ENCODE results near the gene MORN5. TPM values are rescaled to one million over a fixed set of nuclear protein-coding genes. Genes with fewer than 3 reads are reported as not detected.

Gene MORN5
- total RNA-seq, 2 experiments from 2014 or later, result not detected

GRCh38 chr9:122212473-122213004 lies 52.8 kb downstream of the MORN5 start:
- peaks cover 4% of the 10 kb centered on the region for H3K4me1 Mint-ChIP-seq

DNA sequence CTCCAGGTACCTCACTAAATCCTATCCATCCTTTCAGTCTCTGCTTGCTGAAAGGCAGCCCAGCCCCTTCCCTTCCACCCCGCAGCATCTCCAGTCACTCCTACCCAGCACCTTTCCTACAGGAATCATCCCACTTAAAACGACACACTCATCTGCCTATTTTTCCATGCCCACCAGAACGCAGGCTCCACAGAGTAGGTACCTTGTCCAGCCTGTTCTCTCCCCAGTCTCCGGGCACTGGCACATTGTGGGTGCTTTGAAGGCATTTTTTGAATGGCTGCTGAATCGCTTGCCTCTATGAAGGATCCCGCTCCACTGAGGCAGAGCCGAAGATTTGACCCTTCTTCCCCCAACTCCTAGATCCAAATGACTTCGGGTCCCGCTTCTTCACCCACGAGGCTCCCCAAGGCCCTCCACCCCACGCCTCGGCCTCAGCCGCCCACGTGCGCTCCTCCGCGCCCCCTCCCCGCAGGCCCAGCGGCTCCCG lies 53.4 kb downstream of the MORN5 start:
- POLR2A ChIA-PET, result interaction anchor here (1.3 to 1.5 kb wide), 2 partner anchors 52 to 54 kb away, joined by 3 to 4 read pairs; partner anchors contain the start of genes MRRF and RBM18
- H3K27me3 Mint-ChIP-seq, result peaks cover 66% of the 10 kb centered on the region
- ATAC-seq (ENCODE audit: low read depth) (no peak), DNase-seq (no peak)
- H3K27ac Mint-ChIP-seq, result no peak overlapping the region
- H3K4me1 Mint-ChIP-seq, result peaks cover 6% of the 10 kb centered on the region
- peak overlapping the region; percentile 44 for H3K4me3 Mint-ChIP-seq
- no peaks in the 10 kb centered on the region for H3K36me3 Mint-ChIP-seq
- no peaks in the 10 kb centered on the region for H3K9me3 Mint-ChIP-seq

More at GRCh38 chr9:122212473-122213004, 52.8 kb downstream of the MORN5 start:
- ATAC-seq (ENCODE audit: low read depth), result no peak
- Mint-ChIP-seq H3K27me3 (peaks cover 60% of the 10 kb centered on the region), H3K9me3 (no peaks in the 10 kb centered on the region), H3K4me3 (peak overlapping the region; percentile 44), H3K27ac (no peak overlapping the region), H3K36me3 (no peaks in the 10 kb centered on the region)
- POLR2A ChIA-PET, result no interaction called here
- DNase-seq, result no peak

GRCh38 chr9:122213589-122214413 lies 54.1 kb downstream of the MORN5 start:
- Mint-ChIP-seq H3K4me3 (peak overlapping the region; percentile 59), H3K27ac (no peak overlapping the region), H3K27me3 (peaks cover 73% of the 10 kb centered on the region), H3K36me3 (no peaks in the 10 kb centered on the region), H3K4me1 (peaks cover 13% of the 10 kb centered on the region), H3K9me3 (no peaks in the 10 kb centered on the region)
- DNase-seq, result peak; percentile 79
- peak; percentile 85 for ATAC-seq (ENCODE audit: low read depth)
- POLR2A ChIA-PET, result interaction anchor here (1.0 to 1.5 kb wide), 3 partner anchors 26 to 55 kb away, joined by 3 to 4 read pairs (median 3); partner anchors contain the start of genes MRRF and RBM18

- H3K9me3 Mint-ChIP-seq, result no peaks in the 10 kb centered on the region
- POLR2A ChIA-PET, result interaction anchor here (1.0 to 1.5 kb wide), 3 partner anchors 27 to 56 kb away, joined by 3 to 4 read pairs (median 3); partner anchors contain the start of genes MRRF and RBM18
- ATAC-seq (ENCODE audit: low read depth), result no peak
- H3K27ac Mint-ChIP-seq, result no peak overlapping the region
- no peak for DNase-seq
- peaks cover 80% of the 10 kb centered on the region for H3K27me3 Mint-ChIP-seq
- no peaks in the 10 kb centered on the region for H3K36me3 Mint-ChIP-seq
- H3K4me1 Mint-ChIP-seq, result peaks cover 18% of the 10 kb centered on the region
- H3K4me3 Mint-ChIP-seq, result peak overlapping the region; percentile 57
Measured at GRCh38 chr9:122214507-122214906, 54.8 kb downstream of the MORN5 start.

DNA sequence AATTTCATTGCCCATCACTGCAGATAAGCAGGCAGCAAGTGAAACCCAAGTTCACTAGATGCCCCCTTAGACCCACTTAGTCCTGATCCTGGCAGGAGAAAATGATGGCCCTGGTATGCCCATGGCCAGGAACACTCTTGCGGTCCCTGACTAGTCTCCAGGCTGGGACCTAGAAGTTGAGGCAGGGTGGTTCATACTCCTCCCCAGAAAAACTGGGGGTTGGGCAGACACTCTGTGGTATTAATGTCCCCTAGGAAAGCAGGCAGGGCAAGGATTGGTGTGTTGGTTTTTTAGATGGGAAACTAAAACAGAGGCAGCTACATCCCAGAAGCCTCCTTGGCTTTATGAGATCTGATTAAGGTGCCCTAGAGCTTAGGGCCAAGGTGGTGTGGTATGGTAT lies 56.0 kb downstream of the MORN5 start:
- POLR2A ChIA-PET, result no interaction called here
- Mint-ChIP-seq H3K4me3 (no peak overlapping the region), H3K27ac (no peak overlapping the region), H3K9me3 (no peaks in the 10 kb centered on the region), H3K27me3 (peaks cover 88% of the 10 kb centered on the region), H3K4me1 (peaks cover 18% of the 10 kb centered on the region), H3K36me3 (no peaks in the 10 kb centered on the region)
- ATAC-seq (ENCODE audit: low read depth), result no peak
- DNase-seq, result no peak

DNA sequence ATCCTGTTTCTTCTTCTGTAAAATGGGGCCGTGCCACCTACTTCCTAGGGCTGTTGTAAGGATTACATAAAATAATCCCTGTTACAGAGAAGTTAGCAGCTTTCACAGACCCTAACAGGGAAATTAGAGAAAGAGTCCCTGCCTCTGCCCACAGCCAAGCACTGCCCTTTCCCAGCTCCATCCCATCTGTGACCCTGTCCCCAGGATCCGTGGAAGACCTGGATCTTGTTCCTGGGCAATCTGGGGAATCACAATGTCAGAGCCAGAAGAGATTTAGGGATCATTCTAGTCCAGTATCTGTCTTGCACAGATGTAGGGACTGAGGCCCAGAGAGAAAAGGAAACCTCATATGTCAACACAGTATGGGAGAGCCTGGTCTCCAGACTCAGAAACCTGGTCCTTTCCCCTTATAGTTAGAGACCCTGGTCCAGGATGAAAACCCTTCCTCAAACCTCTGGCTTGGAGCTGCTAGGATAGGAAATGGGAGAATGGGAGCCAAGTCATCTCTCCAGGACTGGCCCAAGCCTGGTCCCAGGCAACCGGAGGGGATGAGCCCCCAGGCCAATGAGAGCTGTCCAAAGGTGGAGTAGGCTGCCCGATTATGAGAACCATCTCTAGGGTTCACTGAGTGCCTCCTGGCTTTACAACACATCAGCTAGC lies 56.6 kb downstream of the MORN5 start:
- H3K9me3 Mint-ChIP-seq, result no peaks in the 10 kb centered on the region
- no peak overlapping the region for H3K27ac Mint-ChIP-seq
- H3K4me1 Mint-ChIP-seq, result peaks cover 18% of the 10 kb centered on the region
- H3K36me3 Mint-ChIP-seq, result no peaks in the 10 kb centered on the region
- DNase-seq (no peak), ATAC-seq (ENCODE audit: low read depth) (no peak)
- peaks cover 91% of the 10 kb centered on the region for H3K27me3 Mint-ChIP-seq
- H3K4me3 Mint-ChIP-seq, result no peak overlapping the region
- POLR2A ChIA-PET, result no interaction called here

DNA sequence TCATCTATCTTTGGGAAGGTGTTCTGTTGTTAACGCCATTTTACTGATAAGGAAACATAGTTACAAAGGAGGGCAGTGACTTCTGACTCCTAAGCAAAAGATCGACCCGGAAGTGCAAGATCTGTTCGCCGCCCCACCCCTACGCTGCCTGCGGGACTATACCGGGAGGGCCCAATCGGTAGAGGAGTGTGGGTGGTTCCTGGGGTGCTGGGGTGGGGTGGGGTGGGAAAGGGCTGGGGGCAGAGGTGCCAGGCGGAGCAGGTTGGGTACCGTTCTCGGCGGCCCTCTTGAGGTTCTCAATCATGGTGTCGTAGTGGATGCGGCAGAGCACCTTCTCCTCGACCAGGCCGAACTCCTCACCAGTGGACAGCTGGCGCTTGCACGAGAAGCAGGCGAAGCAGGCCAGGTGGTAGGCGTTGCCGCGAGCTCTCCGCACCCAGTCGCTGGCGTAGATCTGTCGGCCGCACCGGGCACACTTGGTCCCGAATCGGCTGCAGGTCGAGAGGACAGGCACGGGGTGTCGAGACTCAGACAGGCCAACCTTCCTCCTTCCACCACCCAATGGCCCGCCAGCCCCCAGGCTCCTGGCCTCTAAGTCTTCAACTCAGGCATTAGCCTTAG lies 57.2 kb downstream of the MORN5 start:
- Mint-ChIP-seq H3K27ac (no peak overlapping the region), H3K9me3 (no peaks in the 10 kb centered on the region), H3K4me1 (peaks cover 18% of the 10 kb centered on the region), H3K36me3 (no peaks in the 10 kb centered on the region), H3K27me3 (peaks cover 91% of the 10 kb centered on the region), H3K4me3 (no peak overlapping the region)
- ATAC-seq (ENCODE audit: low read depth), result no peak
- POLR2A ChIA-PET, result no interaction called here
- no peak for DNase-seq

- Mint-ChIP-seq H3K4me1 (peaks cover 18% of the 10 kb centered on the region), H3K27me3 (peaks cover 91% of the 10 kb centered on the region), H3K4me3 (no peak overlapping the region), H3K9me3 (no peaks in the 10 kb centered on the region), H3K36me3 (no peaks in the 10 kb centered on the region), H3K27ac (no peak overlapping the region)
- POLR2A ChIA-PET, result no interaction called here
- DNase-seq (no peak), ATAC-seq (ENCODE audit: low read depth) (no peak)
Measured at GRCh38 chr9:122217640-122218039, 57.9 kb downstream of the MORN5 start.

DNA sequence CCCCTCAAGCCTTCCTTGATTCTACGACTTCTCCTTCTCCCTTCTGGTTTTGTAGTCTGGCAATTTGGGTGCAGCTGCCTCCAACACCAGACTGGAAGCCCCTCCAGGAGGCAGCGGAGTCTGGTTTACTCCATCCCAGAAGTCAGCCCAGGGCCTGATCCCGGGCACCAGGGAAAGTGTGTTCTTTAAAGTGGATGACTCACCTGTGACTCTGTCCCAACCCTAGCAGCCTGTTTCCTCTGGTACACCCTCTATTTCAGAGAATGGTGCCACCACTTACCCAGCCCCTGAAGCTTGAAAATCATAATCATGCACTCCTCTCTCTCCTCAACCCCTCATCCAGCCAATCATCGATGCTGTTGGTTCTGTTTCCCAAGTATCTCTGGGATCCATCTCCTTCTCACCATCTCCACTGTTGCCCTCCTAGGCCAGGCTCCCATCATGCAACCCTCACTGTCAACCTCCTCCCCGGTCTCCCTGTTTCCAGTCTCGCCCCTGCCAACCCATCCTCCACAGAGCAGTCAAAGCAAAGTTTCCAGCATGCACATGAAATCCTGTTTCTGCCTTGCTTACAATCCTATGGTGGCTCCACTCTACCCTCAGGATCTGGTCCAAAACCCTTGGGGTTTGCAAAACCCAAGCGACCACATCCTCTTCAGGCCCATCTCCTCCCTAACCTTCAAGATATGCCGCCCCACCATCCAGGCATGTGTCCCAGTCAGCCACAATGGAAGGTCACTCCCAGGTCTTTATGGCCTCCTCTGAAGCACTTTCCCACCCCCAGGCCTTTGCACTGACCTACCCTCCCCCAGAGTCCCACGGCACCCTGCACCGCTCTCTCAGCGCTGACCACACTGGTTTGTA lies 58.6 kb downstream of the MORN5 start:
- H3K4me3 Mint-ChIP-seq, result peak overlapping the region; percentile 48
- peaks cover 19% of the 10 kb centered on the region for H3K4me1 Mint-ChIP-seq
- no peak for DNase-seq
- no peaks in the 10 kb centered on the region for H3K36me3 Mint-ChIP-seq
- POLR2A ChIA-PET, result interaction anchor here (0.6 kb wide), 1 partner anchor 40 kb away, joined by 3 read pairs; no protein-coding TSS in a partner anchor
- H3K27ac Mint-ChIP-seq, result no peak overlapping the region
- peak; percentile 24 for ATAC-seq (ENCODE audit: low read depth)
- H3K9me3 Mint-ChIP-seq, result no peaks in the 10 kb centered on the region
- H3K27me3 Mint-ChIP-seq, result peaks cover 89% of the 10 kb centered on the region

DNA sequence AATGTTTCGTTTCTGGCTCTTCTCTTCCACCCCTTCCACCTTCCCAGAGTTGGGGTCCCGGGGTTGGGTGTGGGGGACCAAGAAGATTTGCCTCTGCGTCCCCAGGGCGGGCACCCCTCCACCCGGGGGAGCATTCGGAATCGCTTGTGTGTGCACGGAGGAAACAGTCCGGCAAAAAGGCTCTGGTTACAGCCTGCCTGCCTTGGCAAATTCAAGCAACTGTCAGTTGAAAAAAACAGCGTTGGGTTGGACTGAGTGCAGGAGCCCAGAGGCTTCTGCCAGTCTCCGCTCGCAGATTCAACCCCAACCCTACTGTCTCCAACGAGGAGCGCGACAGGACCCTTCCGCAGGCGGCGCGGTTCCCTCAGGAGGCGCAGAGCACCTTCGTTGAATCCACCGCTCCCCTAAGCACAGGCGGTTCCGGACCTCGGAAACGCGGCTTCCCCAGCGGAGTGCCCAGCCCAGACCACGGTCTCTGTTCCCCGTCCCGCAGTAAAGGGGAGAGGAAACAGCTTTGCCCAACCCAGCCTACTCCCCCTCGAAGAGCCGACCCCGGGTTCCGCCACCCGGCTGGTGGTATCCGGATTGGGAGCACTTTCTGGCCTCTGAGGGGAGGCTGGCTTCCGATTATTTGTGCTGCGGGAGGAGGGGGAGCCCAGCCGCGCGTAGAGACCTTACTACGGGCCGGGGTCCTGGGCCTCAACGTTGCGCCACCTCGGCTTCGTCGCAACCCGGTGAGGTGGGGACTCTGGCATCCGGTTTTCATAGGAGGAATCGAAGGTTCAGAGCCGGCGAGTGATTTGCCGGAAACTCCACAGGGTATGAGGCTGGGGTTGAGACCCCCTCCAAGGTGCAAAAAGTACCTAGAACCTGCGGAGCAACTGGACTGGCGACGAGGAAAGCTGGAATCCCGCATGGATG lies 59.5 kb downstream of the MORN5 start:
- DNase-seq (peak; percentile 49), ATAC-seq (ENCODE audit: low read depth) (peak; percentile 37)
- Mint-ChIP-seq H3K36me3 (no peaks in the 10 kb centered on the region), H3K27me3 (peaks cover 87% of the 10 kb centered on the region), H3K9me3 (no peaks in the 10 kb centered on the region), H3K4me1 (peaks cover 19% of the 10 kb centered on the region), H3K4me3 (peak overlapping the region; percentile 48), H3K27ac (no peak overlapping the region)
- POLR2A ChIA-PET, result no interaction called here

GRCh38 chr9:122219856-122220672 lies 60.4 kb downstream of the MORN5 start:
- DNase-seq (no peak), ATAC-seq (ENCODE audit: low read depth) (no peak)
- H3K36me3 Mint-ChIP-seq, result no peaks in the 10 kb centered on the region
- H3K4me1 Mint-ChIP-seq, result peaks cover 20% of the 10 kb centered on the region
- no peak overlapping the region for H3K27ac Mint-ChIP-seq
- POLR2A ChIA-PET, result no interaction called here
- H3K27me3 Mint-ChIP-seq, result peaks cover 87% of the 10 kb centered on the region
- H3K9me3 Mint-ChIP-seq, result no peaks in the 10 kb centered on the region
- no peak overlapping the region for H3K4me3 Mint-ChIP-seq
